GM21381 (cell line): ENCODE measurements around the gene PANX3.

Source experiments
- ATAC-seq: cut with Tn5 transposase; IDR thresholded peaks from one replicate; pipeline ENCODE4 v1.9.1; 2021; ENCODE audit warnings: mild to moderate bottlenecking, moderate library complexity; ENCODE audit not compliant: unreplicated experiment

Gene PANX3

GRCh38 chr11:124656774-124657630 lies 45.8 kb downstream of the PANX3 start:
- no peak for ATAC-seq

- ATAC-seq, result no peak
Measured at GRCh38 chr11:124657904-124658303, 46.7 kb downstream of the PANX3 start.

- no peak for ATAC-seq
Measured at GRCh38 chr11:124658501-124658900, 47.3 kb downstream of the PANX3 start.

- no peak for ATAC-seq
Measured at GRCh38 chr11:124658986-124659385, 47.8 kb downstream of the PANX3 start.

GRCh38 chr11:124661553-124661952 lies 50.3 kb downstream of the PANX3 start:
- no peak for ATAC-seq

GRCh38 chr11:124662106-124662505 lies 50.9 kb downstream of the PANX3 start:
- ATAC-seq, result no peak

- no peak for ATAC-seq
Measured at GRCh38 chr11:124663861-124664260, 52.6 kb downstream of the PANX3 start.

- no peak for ATAC-seq
Measured at GRCh38 chr11:124667601-124668000, 56.4 kb downstream of the PANX3 start.

GRCh38 chr11:124669193-124669592 lies 58.0 kb downstream of the PANX3 start:
- no peak for ATAC-seq
